Measurements from ENCODE around the gene HS1BP3. TPM values are rescaled to one million over a fixed set of nuclear protein-coding genes. Genes with fewer than 3 reads are reported as not detected.

HS1BP3 gene
- total RNA-seq, 4 donors from 2014 or later: 33.1 to 63.0 (median 41.0) TPM

GRCh38 chr2:20578266-20578894 is 72.5 kb downstream of the HS1BP3 start:
- Histone ChIP-seq H3K36me3 (no peaks in the 10 kb centered on the region), H3K4me1 (peaks cover 0 to 21% (median 10%) of the 10 kb centered on the region in 4 donors), H3K4me3 (no peak overlapping the region), H3K27ac (peak overlapping the region in 3 of 4 donors; percentile 41 to 75 (median 70)), H3K9me3 (peaks cover 0 to 5% (median 0%) of the 10 kb centered on the region in 4 donors), H3K27me3 (no peaks in the 10 kb centered on the region)
- DNase-seq: peak in 1 of 3 donors; percentile 45
- TF ChIP-seq, protein P1, sequence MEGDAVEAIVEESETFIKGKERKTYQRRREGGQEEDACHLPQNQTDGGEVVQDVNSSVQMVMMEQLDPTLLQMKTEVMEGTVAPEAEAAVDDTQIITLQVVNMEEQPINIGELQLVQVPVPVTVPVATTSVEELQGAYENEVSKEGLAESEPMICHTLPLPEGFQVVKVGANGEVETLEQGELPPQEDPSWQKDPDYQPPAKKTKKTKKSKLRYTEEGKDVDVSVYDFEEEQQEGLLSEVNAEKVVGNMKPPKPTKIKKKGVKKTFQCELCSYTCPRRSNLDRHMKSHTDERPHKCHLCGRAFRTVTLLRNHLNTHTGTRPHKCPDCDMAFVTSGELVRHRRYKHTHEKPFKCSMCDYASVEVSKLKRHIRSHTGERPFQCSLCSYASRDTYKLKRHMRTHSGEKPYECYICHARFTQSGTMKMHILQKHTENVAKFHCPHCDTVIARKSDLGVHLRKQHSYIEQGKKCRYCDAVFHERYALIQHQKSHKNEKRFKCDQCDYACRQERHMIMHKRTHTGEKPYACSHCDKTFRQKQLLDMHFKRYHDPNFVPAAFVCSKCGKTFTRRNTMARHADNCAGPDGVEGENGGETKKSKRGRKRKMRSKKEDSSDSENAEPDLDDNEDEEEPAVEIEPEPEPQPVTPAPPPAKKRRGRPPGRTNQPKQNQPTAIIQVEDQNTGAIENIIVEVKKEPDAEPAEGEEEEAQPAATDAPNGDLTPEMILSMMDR (IDR thresholded peaks at IDR 0.05): no peak
- TF ChIP-seq POLR2A (IDR thresholded peaks at IDR 0.05): no peak

DNA sequence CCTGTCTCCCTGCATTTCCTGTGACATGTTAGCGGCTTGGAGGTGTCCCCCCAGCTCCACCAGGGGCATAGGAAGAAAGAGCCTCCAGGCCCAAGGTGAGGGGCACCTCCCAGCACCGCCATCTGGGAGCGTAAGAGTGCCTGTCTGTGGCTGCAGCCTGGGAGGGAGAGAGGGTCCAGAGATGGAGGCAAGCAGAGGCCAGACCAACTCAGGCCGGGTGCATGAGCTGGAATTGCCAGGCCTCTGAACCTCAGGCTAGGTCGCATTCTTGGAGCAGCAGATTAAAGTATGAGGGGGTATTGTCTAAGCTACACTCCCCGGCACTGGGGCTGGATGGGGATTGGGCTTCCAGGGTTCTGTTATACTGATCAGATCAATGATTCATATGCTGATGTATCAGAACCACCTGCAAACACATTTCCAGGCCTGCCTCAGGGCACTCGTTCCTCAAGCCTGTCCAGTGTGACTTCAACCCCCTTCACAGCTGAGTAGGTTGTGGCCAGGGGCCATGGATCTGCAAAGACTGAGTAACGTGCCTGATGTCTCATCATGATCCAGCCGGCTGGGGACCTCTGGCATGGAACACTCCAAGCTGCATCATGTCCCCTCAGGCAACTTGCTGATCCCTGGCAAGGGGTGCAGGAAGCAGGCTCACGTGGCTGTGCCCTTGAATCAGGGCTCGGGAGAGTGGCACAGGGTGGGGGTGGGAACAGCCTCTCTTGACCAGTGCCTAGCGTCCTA is 73.2 kb downstream of the HS1BP3 start:
- Histone ChIP-seq H3K4me3 (no peak overlapping the region), H3K36me3 (no peaks in the 10 kb centered on the region), H3K9me3 (peaks cover 0 to 5% (median 0%) of the 10 kb centered on the region in 4 donors), H3K27me3 (no peaks in the 10 kb centered on the region), H3K4me1 (peaks cover 0 to 21% (median 10%) of the 10 kb centered on the region in 4 donors), H3K27ac (peak overlapping the region in 2 of 4 donors; percentile 6 to 14)
- TF ChIP-seq, protein P1 (IDR thresholded peaks at IDR 0.05): no peak
- TF ChIP-seq POLR2A (IDR thresholded peaks at IDR 0.05): no peak
- DNase-seq: peak in 1 of 3 donors; percentile 48

DNA sequence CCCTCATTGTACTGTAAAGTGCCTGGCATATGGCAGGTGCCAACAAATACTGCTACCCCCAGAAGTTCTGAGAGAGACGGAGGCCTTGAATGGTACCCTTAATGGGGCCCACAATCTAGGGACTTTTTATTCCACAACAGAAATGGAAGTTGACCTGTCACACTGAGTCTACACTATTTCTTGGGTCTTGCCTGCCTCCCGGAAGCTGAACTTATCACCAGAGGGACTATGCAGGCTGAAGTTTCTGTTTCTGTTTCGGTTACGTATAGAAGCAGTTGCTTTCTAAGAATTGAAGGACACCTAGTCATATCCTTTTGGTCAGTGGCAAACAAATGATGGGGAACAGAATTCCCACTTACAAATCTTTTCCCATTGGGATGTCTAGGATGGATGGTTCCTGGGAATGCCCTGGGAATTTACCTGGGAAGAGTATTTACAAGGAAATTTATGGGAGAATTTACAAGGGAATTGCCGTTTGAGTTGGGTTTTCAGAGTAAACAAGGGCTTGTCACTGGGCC is 74.2 kb downstream of the HS1BP3 start:
- Histone ChIP-seq H3K4me1 (peaks cover 0 to 26% (median 10%) of the 10 kb centered on the region in 4 donors), H3K27me3 (no peaks in the 10 kb centered on the region), H3K4me3 (peak overlapping the region in 2 of 4 donors; percentile 7 to 13), H3K9me3 (peaks cover 0 to 3% (median 0%) of the 10 kb centered on the region in 4 donors), H3K36me3 (no peaks in the 10 kb centered on the region), H3K27ac (peak overlapping the region; percentile 14 to 47 (median 33))
- TF ChIP-seq, protein P1 (IDR thresholded peaks at IDR 0.05): no peak
- no peak for TF ChIP-seq POLR2A (IDR thresholded peaks at IDR 0.05)
- DNase-seq: peak in 2 of 3 donors; percentile 37 to 63

GRCh38 chr2:20575935-20576597 is 74.8 kb downstream of the HS1BP3 start:
- Histone ChIP-seq H3K27ac (peak overlapping the region; percentile 14 to 47 (median 33)), H3K9me3 (no peaks in the 10 kb centered on the region), H3K4me3 (peak overlapping the region in 1 of 4 donors; percentile 7), H3K4me1 (peaks cover 0 to 29% (median 10%) of the 10 kb centered on the region in 4 donors), H3K36me3 (no peaks in the 10 kb centered on the region), H3K27me3 (no peaks in the 10 kb centered on the region)
- no peak for DNase-seq
- TF ChIP-seq, protein P1 (IDR thresholded peaks at IDR 0.05): no peak
- TF ChIP-seq POLR2A (IDR thresholded peaks at IDR 0.05): no peak

DNA sequence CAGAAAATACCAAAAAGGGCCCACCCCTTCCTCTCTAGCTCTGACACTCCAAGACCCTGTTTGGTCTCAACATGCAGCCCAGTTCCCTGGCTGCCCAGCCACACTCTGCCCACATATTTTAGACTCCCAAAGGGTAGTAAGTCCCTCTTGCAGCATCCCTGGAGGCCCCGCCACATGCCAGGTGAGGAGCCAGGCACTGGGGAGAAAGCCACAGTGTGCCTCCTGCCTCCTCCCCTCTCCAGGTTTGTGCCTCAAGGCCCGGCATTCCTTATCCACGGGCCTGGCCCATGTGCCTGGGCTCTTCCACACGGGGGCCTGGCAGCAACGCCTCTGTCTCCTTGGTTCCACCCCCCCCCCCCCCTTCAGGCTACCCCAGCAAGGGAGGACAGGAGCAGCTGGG is 75.5 kb downstream of the HS1BP3 start:
- no peaks in the 10 kb centered on the region for H3K9me3 ChIP-seq
- no peak overlapping the region for H3K4me3 ChIP-seq
- DNase-seq: no peak
- no peaks in the 10 kb centered on the region for H3K36me3 ChIP-seq
- H3K4me1 ChIP-seq: peaks cover 0 to 29% (median 10%) of the 10 kb centered on the region in 4 donors
- H3K27ac ChIP-seq: peak overlapping the region in 1 of 4 donors; percentile 36
- no peak for TF ChIP-seq POLR2A (IDR thresholded peaks at IDR 0.05)
- TF ChIP-seq, protein P1 (IDR thresholded peaks at IDR 0.05): no peak
- no peaks in the 10 kb centered on the region for H3K27me3 ChIP-seq
